GM12878 (cell line): ENCODE measurements around the gene STK40. TPM values are rescaled to one million over a fixed set of nuclear protein-coding genes. Genes with fewer than 3 reads are reported as not detected.

Experiments
- ATAC-seq: fragments of 200-7000 bp; cut with Tn5 transposase; 3 replicates; pipeline ENCODE4 v1.9.1; 2020; ENCODE audit warnings: mild to moderate bottlenecking, moderate library complexity
- BruUV-seq: library from RNA; stranded (reverse); fragments of 400-500 nt; replicated peaks from 2 replicates; lab custom pipeline; 2021; lab: Mats Ljungman, UMichigan
- CTCF ChIA-PET: fragments of 300-600 bp; sonication (Branson Sonifier 250); formaldehyde crosslinking; extraction: SDS; loops from one replicate; lab custom pipeline; 2021; ENCODE audit warnings: inconsistent platforms; lab: Yijun Ruan, JAX
- POLR2A ChIA-PET: fragments of 350-600 bp; formaldehyde crosslinking; extraction: SDS; loops from one replicate; lab custom pipeline; 2021; ENCODE audit warnings: inconsistent platforms; lab: Charles Lee
- RAD21 ChIA-PET: fragments of 300-600 bp; sonication (Branson Sonifier 250); formaldehyde crosslinking; loops from one replicate; lab custom pipeline; 2023; ENCODE audit warnings: antibody characterized with exemption; ENCODE audit not compliant: unreplicated experiment; lab: Charles Lee
- SMC1A ChIA-PET: fragments of 300-600 bp; sonication (Branson Sonifier 250); formaldehyde crosslinking; loops from one replicate; lab custom pipeline; 2023; ENCODE audit not compliant: unreplicated experiment, uncharacterized antibody; lab: Charles Lee
- DNase-seq: peaks from one replicate; pipeline ENCODE4 v3.0.0-alpha.2; 2011; ENCODE audit warnings: low read depth, low spot score
- FAIRE-seq: peaks from 3 replicates; lab custom pipeline; 2011; peaks lifted over from hg19 to GRCh38; lab: Jason Lieb, UNC
- H2AFZ ChIP-seq: 2 replicates; pipeline ENCODE4 v1.6.0; 2011; ENCODE audit warnings: low read depth, low read length, control low read depth; ENCODE audit not compliant: control insufficient read depth
- H3K27ac ChIP-seq: 2 replicates; pipeline ENCODE4 v1.5.1; 2011; ENCODE audit warnings: control low read depth; ENCODE audit not compliant: control insufficient read depth, insufficient read depth
- H3K27me3 ChIP-seq, 2 experiments: replicated peaks in 1 of 2; 2 replicates each; pipeline versions ENCODE4 v1.6.0 to v1.6.1; 2011; ENCODE audit warnings: low read length in 1 of 2; ENCODE audit not compliant: control insufficient read depth in 2 of 2, insufficient read depth in 2 of 2
- H3K36me3 ChIP-seq, 2 experiments: 2 replicates each; pipeline ENCODE4 v1.5.1; 2011; ENCODE audit warnings: low read length in 1 of 2; ENCODE audit not compliant: control insufficient read depth in 2 of 2, insufficient read depth in 2 of 2
- H3K4me1 ChIP-seq: 2 replicates; pipeline ENCODE4 v1.6.1; 2011; ENCODE audit warnings: mild to moderate bottlenecking, low read length, moderate library complexity, mixed read lengths; ENCODE audit not compliant: control insufficient read depth, insufficient read depth
- H3K4me2 ChIP-seq: 2 replicates; pipeline ENCODE4 v1.6.0; 2011; ENCODE audit warnings: control low read depth; ENCODE audit not compliant: control insufficient read depth, insufficient read depth
- H3K4me3 ChIP-seq: fragments of 200-600 bp; sonication (generic); 2 replicates; pipeline ENCODE4 v1.5.1; 2016
- H3K79me2 ChIP-seq: 2 replicates; pipeline ENCODE4 v1.6.0; 2011; ENCODE audit warnings: low read length; ENCODE audit not compliant: control insufficient read depth, insufficient read depth
- H3K9ac ChIP-seq: 2 replicates; pipeline ENCODE4 v1.8.0; 2011; ENCODE audit warnings: low read length, control low read depth, mixed read lengths; ENCODE audit not compliant: control insufficient read depth, insufficient read depth
- H3K9me3 ChIP-seq: replicated peaks from 3 replicates; pipeline ENCODE4 v1.5.1; 2011; ENCODE audit warnings: mild to moderate bottlenecking, low read length; ENCODE audit not compliant: control insufficient read depth, insufficient read depth
- H4K20me1 ChIP-seq: 2 replicates; pipeline ENCODE4 v1.6.0; 2011; ENCODE audit not compliant: control insufficient read depth, insufficient read depth
- BACH1 ChIP-seq: fragments of 450-650 bp; IDR thresholded peaks from 2 replicates; pipeline ENCODE4 v1.6.1; 2017; ENCODE audit warnings: mild to moderate bottlenecking, borderline replicate concordance
- E2F4 ChIP-seq: IDR thresholded peaks from 2 replicates; pipeline ENCODE4 v1.6.1; 2012; ENCODE audit warnings: low read depth, low read length, improper control_type of control experiment
- NFYA ChIP-seq: IDR thresholded peaks from 2 replicates; pipeline ENCODE4 v1.6.1; 2011; ENCODE audit warnings: low read depth, mild to moderate bottlenecking, low read length, improper control_type of control experiment, borderline replicate concordance
- POLR2A ChIP-seq: IDR thresholded peaks from 2 replicates; pipeline ENCODE4 v1.6.1; 2011; ENCODE audit warnings: low read depth, mild to moderate bottlenecking, low read length
- POU2F2 ChIP-seq: IDR thresholded peaks from 3 replicates; pipeline ENCODE4 v1.6.1; 2011; ENCODE audit warnings: low read depth, mild to moderate bottlenecking, low read length, borderline replicate concordance
- RAD51 ChIP-seq: fragments of 450-650 bp; IDR thresholded peaks from 2 replicates; pipeline ENCODE4 v1.6.1; 2016; ENCODE audit warnings: moderate library complexity, mild to moderate bottlenecking, inconsistent platforms
- RUNX3 ChIP-seq: IDR thresholded peaks from 2 replicates; pipeline ENCODE4 v1.6.1; 2012; ENCODE audit warnings: low read length, inconsistent platforms
- TCF7 ChIP-seq: IDR thresholded peaks from 2 replicates; pipeline ENCODE4 v1.6.1; 2014; ENCODE audit warnings: antibody characterized with exemption, borderline replicate concordance
- ZZZ3 ChIP-seq: IDR thresholded peaks from 2 replicates; pipeline ENCODE4 v1.6.1; 2011; ENCODE audit warnings: low read depth; ENCODE audit not compliant: control insufficient read depth, insufficient read length
- WGBS: methylation state at CpG from one replicate; pipeline ENCODE4 v1.1.6; 2016; ENCODE audit warnings: low lambda C conversion rate; ENCODE audit not compliant: insufficient replicate concordance, insufficient coverage; ENCODE audit errors: missing lambda C conversion rate; 5-methylcytosine and 5-hydroxymethylcytosine counted together
- in situ Hi-C: fragments of 300-500 bp; cut with MboI; formaldehyde crosslinking; loops from 9 replicates; pipeline ENCODE4 v1.14.3; 2018; ENCODE audit warnings: mixed read lengths
- intact Hi-C: fragments of 100-400 bp; cut with micrococcal nuclease; formaldehyde crosslinking; loops from one replicate; pipeline ENCODE4 v1.14.2; 2022; ENCODE audit not compliant: unreplicated experiment
- polyA plus RNA-seq, 11 experiments: library from polyadenylated mRNA; depleted of rRNA in 4 of 11; unstranded in 6 of 11; stranded (reverse) in 5 of 11; fragments of >200 nt; fragmentation: Nextera tagmentation in 4 of 11; fragmentation: Illumina TruSeq in 1 of 11; extraction: Ambion mirVana in 4 of 11; extraction: Trizol in 1 of 11; gene quantifications; 1 replicate in 1 of 11; 2 replicates in 10 of 11; pipeline versions ENCODE4 v1.2.1 to v1.2.3, GENCODE V29; 2011 to 2016; ENCODE audit warnings: inconsistent platforms in 2 of 11, missing spikeins in 2 of 11, low read depth in 1 of 11
- total RNA-seq, 4 experiments: library from RNA; depleted of rRNA in 3 of 4; stranded (reverse); fragments of >200 nt in 3 of 4; fragmentation: Illumina TruSeq in 1 of 4; extraction: Trizol in 1 of 4; gene quantifications; 2 replicates each; pipeline versions ENCODE4 v1.2.1 to v1.2.3, GENCODE V29; 2013 to 2021
- TF ChIP-seq, protein P1 (sequence below): fragments of 450-650 bp; IDR thresholded peaks from 2 replicates; pipeline ENCODE4 v1.6.1; 2018; ENCODE audit warnings: borderline replicate concordance, mild to moderate bottlenecking; ENCODE audit not compliant: partially characterized antibody
- TF ChIP-seq, protein P2 (sequence below): fragments of 450-650 bp; IDR thresholded peaks from 2 replicates; pipeline ENCODE4 v1.6.1; 2016; ENCODE audit warnings: mild to moderate bottlenecking

The STK40 gene
- total and polyA plus RNA-seq, 10 of the 15 experiments (the other 5 are each of a cell fraction or from before 2014, with no cell fraction given) = 0.27 to 51.0 (median 29.5) TPM

DNA sequence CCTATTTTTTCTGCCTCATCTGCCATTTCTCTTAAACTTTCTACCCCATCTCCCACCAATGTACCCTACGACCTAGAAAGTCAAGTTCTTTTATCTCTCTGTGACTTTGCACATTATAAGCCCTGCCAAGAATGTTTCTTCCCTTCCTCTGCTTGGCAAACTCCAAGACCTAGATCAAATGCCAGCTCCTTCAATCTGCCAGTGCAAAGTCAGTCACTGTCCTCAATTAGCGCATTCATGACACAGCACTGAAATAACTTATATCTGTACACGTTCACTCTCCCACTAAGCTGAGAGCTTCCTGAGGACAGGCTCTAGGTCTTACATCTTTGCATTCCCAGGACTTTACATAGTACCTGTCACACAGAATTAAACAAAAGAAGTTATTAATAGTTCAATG lies 33.4 kb upstream of the STK40 start:
- Histone ChIP-seq H3K4me2 (no peak overlapping the region), H3K9ac (no peak overlapping the region), H3K27me3 (no peaks in the 10 kb centered on the region), H3K27ac (no peak overlapping the region), H2AFZ (no peak overlapping the region), H4K20me1 (no peaks in the 10 kb centered on the region), H3K4me1 (peaks cover 6% of the 10 kb centered on the region; the same call in 1 of the 2 replicates), H3K79me2 (no peaks in the 10 kb centered on the region), H3K36me3 (no peaks in the 10 kb centered on the region), H3K9me3 (no peaks in the 10 kb centered on the region; the same call in 2 of the 3 replicates), H3K4me3 (no peak overlapping the region)
- SMC1A ChIA-PET = interaction anchor here (0.6 to 2.9 kb wide), 16 partner anchors 22 to 493 kb away, joined by 3 to 16 read pairs (median 4); partner anchors contain the start of genes THRAP3 and TRAPPC3
- TF ChIP-seq BACH1 = no peak
- RAD21 ChIA-PET = interaction anchor here (0.5 to 2.3 kb wide), 12 partner anchors 14 to 269 kb away, joined by 3 to 15 read pairs (median 6); partner anchors contain the start of genes LSM10, SH3D21 and TRAPPC3
- WGBS = 82% methylated on average over 3 of the region's 3 CpGs
- FAIRE-seq = no peak
- no peak for ATAC-seq
- no peak for DNase-seq
- no TSS peak for BruUV-seq
- in situ Hi-C loops = no loop called here
- intact Hi-C loops = no loop called here
- CTCF ChIA-PET = interaction anchor here (0.6 to 4.4 kb wide), 14 partner anchors 10 to 269 kb away, joined by 3 to 59 read pairs (median 6); partner anchors contain the start of genes SH3D21 and TRAPPC3
- POLR2A ChIA-PET = interaction anchor here (0.7 to 0.9 kb wide), 3 partner anchors 13 to 52 kb away, joined by 3 to 5 read pairs (median 4); no protein-coding TSS in a partner anchor

DNA sequence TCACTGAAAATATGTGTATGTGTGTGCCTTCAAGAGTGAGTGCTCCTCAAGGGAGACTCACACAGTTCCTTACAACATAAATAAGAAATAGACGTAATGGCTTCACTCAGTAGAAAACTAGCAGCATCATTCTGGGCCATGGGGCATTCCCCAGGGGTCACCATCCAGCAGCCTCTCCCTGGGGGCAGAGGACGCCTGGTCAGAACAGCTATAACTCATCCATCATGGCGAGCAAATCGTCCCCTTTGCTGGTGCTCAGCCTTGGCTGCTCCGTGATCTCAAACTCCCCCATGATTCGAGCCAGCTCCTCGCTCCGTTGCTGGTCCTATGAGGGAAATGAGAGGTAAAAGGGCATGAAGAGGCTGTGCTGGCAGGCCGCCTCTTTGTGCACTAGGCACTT lies 32.2 kb upstream of the STK40 start:
- no peak overlapping the region for H3K4me3 ChIP-seq
- no peaks in the 10 kb centered on the region for H3K27me3 ChIP-seq
- intact Hi-C loops = no loop called here
- ChIA-PET SMC1A (interaction anchor here (1.8 to 2.9 kb wide), 3 partner anchors 69 to 268 kb away, joined by 3 to 16 read pairs (median 13); partner anchors contain the start of gene TRAPPC3), POLR2A (interaction anchor here (0.5 to 1.1 kb wide), 2 partner anchors 22 to 115 kb away, joined by 4 read pairs; no protein-coding TSS in a partner anchor), RAD21 (interaction anchor here (1.3 kb wide), 2 partner anchors 31 to 75 kb away, joined by 4 read pairs; no protein-coding TSS in a partner anchor)
- BruUV-seq = no TSS peak
- no peak overlapping the region for H3K27ac ChIP-seq
- no peak overlapping the region for H3K9ac ChIP-seq
- ATAC-seq (no peak), FAIRE-seq (no peak)
- in situ Hi-C loops = no loop called here
- H3K79me2 ChIP-seq = no peaks in the 10 kb centered on the region
- no peak overlapping the region for H2AFZ ChIP-seq
- WGBS = 76% methylated on average over 9 of the region's 9 CpGs
- TF ChIP-seq TCF7 (no peak), E2F4 (no peak), BACH1 (no peak), RAD51 (no peak), ZZZ3 (no peak), RUNX3 (no peak), POU2F2 (no peak), NFYA (no peak), POLR2A (no peak)
- TF ChIP-seq, protein P1, sequence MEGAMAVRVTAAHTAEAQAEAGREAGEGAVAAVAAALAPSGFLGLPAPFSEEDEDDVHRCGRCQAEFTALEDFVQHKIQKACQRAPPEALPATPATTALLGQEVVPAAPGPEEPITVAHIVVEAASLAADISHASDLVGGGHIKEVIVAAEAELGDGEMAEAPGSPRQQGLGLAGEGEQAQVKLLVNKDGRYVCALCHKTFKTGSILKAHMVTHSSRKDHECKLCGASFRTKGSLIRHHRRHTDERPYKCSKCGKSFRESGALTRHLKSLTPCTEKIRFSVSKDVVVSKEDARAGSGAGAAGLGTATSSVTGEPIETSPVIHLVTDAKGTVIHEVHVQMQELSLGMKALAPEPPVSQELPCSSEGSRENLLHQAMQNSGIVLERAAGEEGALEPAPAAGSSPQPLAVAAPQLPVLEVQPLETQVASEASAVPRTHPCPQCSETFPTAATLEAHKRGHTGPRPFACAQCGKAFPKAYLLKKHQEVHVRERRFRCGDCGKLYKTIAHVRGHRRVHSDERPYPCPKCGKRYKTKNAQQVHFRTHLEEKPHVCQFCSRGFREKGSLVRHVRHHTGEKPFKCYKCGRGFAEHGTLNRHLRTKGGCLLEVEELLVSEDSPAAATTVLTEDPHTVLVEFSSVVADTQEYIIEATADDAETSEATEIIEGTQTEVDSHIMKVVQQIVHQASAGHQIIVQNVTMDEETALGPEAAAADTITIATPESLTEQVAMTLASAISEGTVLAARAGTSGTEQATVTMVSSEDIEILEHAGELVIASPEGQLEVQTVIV = no peak
- TF ChIP-seq, protein P2, sequence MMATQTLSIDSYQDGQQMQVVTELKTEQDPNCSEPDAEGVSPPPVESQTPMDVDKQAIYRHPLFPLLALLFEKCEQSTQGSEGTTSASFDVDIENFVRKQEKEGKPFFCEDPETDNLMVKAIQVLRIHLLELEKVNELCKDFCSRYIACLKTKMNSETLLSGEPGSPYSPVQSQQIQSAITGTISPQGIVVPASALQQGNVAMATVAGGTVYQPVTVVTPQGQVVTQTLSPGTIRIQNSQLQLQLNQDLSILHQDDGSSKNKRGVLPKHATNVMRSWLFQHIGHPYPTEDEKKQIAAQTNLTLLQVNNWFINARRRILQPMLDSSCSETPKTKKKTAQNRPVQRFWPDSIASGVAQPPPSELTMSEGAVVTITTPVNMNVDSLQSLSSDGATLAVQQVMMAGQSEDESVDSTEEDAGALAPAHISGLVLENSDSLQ = no peak
- TF ChIP-seq, all 136 proteins: peak for 0
- Histone ChIP-seq H4K20me1 (no peaks in the 10 kb centered on the region), H3K36me3 (no peaks in the 10 kb centered on the region), H3K9me3 (no peaks in the 10 kb centered on the region; the same call in 2 of the 3 replicates), H3K4me1 (peaks cover 6% of the 10 kb centered on the region; the same call in 1 of the 2 replicates), H3K4me2 (no peak overlapping the region)
- DNase-seq = no peak
- CTCF ChIA-PET = interaction anchor here (3.7 to 4.4 kb wide), 3 partner anchors 51 to 268 kb away, joined by 18 to 59 read pairs (median 28); partner anchors contain the start of gene TRAPPC3
